ENCODE results near the gene TAGLN.

The TAGLN gene

GRCh38 chr11:117189191-117189940, 9.8 kb upstream of the TAGLN start:
- TF ChIP-seq EZH2phosphoT487 (IDR thresholded peaks at IDR 0.05; ENCODE audit: borderline replicate concordance) (no peak), CTCF (conservative IDR thresholded peaks at IDR 0.05; ENCODE audit: low read length) (no peak)
- Histone ChIP-seq H3K9me3 (ENCODE audit: insufficient read depth, low read depth, low read length) (no peaks in the 10 kb centered on the region), H3K4me2 (ENCODE audit: low read depth, low read length, poor library complexity, severe bottlenecking) (no peak overlapping the region), H3K4me1 (ENCODE audit: insufficient read depth, low read length, poor library complexity, severe bottlenecking) (no peaks in the 10 kb centered on the region), H3K4me3 (ENCODE audit: low read length, poor library complexity, severe bottlenecking) (no peak overlapping the region), H3K36me3 (ENCODE audit: insufficient read depth, low read length) (no peaks in the 10 kb centered on the region; the same call in 1 of the 2 replicates), H2AFZ (ENCODE audit: low read length) (no peak overlapping the region), H3K79me2 (ENCODE audit: insufficient read depth, low read length) (no peaks in the 10 kb centered on the region), H3F3A (ENCODE audit: low read depth) (no peaks in the 10 kb centered on the region), H3K9ac (ENCODE audit: low read depth, low read length, poor library complexity, severe bottlenecking) (no peak overlapping the region), H3K9me2 (replicated peaks; ENCODE audit: low read depth, low read length) (no peaks in the 10 kb centered on the region), H3K27me3 (ENCODE audit: insufficient read depth, low read length, poor library complexity, severe bottlenecking) (no peaks in the 10 kb centered on the region), H4K20me1 (ENCODE audit: insufficient read depth, low read length, poor library complexity, severe bottlenecking) (no peaks in the 10 kb centered on the region)

- H3K27me3 ChIP-seq (ENCODE audit: insufficient read depth, low read length, poor library complexity, severe bottlenecking), result no peaks in the 10 kb centered on the region
- H2AFZ ChIP-seq (ENCODE audit: low read length), result no peak overlapping the region
- no peaks in the 10 kb centered on the region for H3K9me2 ChIP-seq (replicated peaks; ENCODE audit: low read depth, low read length)
- no peak overlapping the region for H3K9ac ChIP-seq (ENCODE audit: low read depth, low read length, poor library complexity, severe bottlenecking)
- no peak overlapping the region for H3K4me2 ChIP-seq (ENCODE audit: low read depth, low read length, poor library complexity, severe bottlenecking)
- H3K36me3 ChIP-seq (ENCODE audit: insufficient read depth, low read length), result no peaks in the 10 kb centered on the region; the same call in 1 of the 2 replicates
- H3F3A ChIP-seq (ENCODE audit: low read depth), result no peaks in the 10 kb centered on the region
- H3K4me1 ChIP-seq (ENCODE audit: insufficient read depth, low read length, poor library complexity, severe bottlenecking), result no peaks in the 10 kb centered on the region
- no peaks in the 10 kb centered on the region for H3K9me3 ChIP-seq (ENCODE audit: insufficient read depth, low read depth, low read length)
- no peaks in the 10 kb centered on the region for H3K79me2 ChIP-seq (ENCODE audit: insufficient read depth, low read length)
- no peak overlapping the region for H3K4me3 ChIP-seq (ENCODE audit: low read length, poor library complexity, severe bottlenecking)
- TF ChIP-seq EZH2phosphoT487 (IDR thresholded peaks at IDR 0.05; ENCODE audit: borderline replicate concordance) (no peak), CTCF (conservative IDR thresholded peaks at IDR 0.05; ENCODE audit: low read length) (no peak)
- H4K20me1 ChIP-seq (ENCODE audit: insufficient read depth, low read length, poor library complexity, severe bottlenecking), result no peaks in the 10 kb centered on the region
Observed at GRCh38 chr11:117189941-117190544, 9.1 kb upstream of the TAGLN start.

- H3K79me2 ChIP-seq (ENCODE audit: insufficient read depth, low read length), result no peaks in the 10 kb centered on the region
- H3K36me3 ChIP-seq (ENCODE audit: insufficient read depth, low read length), result no peaks in the 10 kb centered on the region; the same call in 1 of the 2 replicates
- no peaks in the 10 kb centered on the region for H3K9me3 ChIP-seq (ENCODE audit: insufficient read depth, low read depth, low read length)
- TF ChIP-seq CTCF (conservative IDR thresholded peaks at IDR 0.05; ENCODE audit: low read length), result no peak
- no peak for TF ChIP-seq EZH2phosphoT487 (IDR thresholded peaks at IDR 0.05; ENCODE audit: borderline replicate concordance)
- no peak overlapping the region for H3K4me2 ChIP-seq (ENCODE audit: low read depth, low read length, poor library complexity, severe bottlenecking)
- H4K20me1 ChIP-seq (ENCODE audit: insufficient read depth, low read length, poor library complexity, severe bottlenecking), result no peaks in the 10 kb centered on the region
- H3K27me3 ChIP-seq (ENCODE audit: insufficient read depth, low read length, poor library complexity, severe bottlenecking), result no peaks in the 10 kb centered on the region
- H3K4me3 ChIP-seq (ENCODE audit: low read length, poor library complexity, severe bottlenecking), result no peak overlapping the region
- H3K9ac ChIP-seq (ENCODE audit: low read depth, low read length, poor library complexity, severe bottlenecking), result no peak overlapping the region
- no peaks in the 10 kb centered on the region for H3F3A ChIP-seq (ENCODE audit: low read depth)
- no peak overlapping the region for H2AFZ ChIP-seq (ENCODE audit: low read length)
- H3K9me2 ChIP-seq (replicated peaks; ENCODE audit: low read depth, low read length), result no peaks in the 10 kb centered on the region
- no peaks in the 10 kb centered on the region for H3K4me1 ChIP-seq (ENCODE audit: insufficient read depth, low read length, poor library complexity, severe bottlenecking)
Observed at GRCh38 chr11:117191680-117192400, 7.3 kb upstream of the TAGLN start.
